AG08395 (cell line): ENCODE data around the gene TFPI2.
A peak's percentile ranks its signal among the peaks of the same experiment; 100 is the strongest.

Experiments
- DNase-seq: peaks from one replicate; pipeline ENCODE4 v3.0.0; 2012; ENCODE audit warnings: mixed read lengths, low spot score

TFPI2 gene

GRCh38 chr7:93858857-93859256, 31.7 kb downstream of the TFPI2 start:
- DNase-seq: no peak

GRCh38 chr7:93856323-93856722, 34.2 kb downstream of the TFPI2 start:
- no peak for DNase-seq

- no peak for DNase-seq
Measured at GRCh38 chr7:93855797-93856196, 34.8 kb downstream of the TFPI2 start.

- DNase-seq: no peak
Measured at GRCh38 chr7:93854480-93854879, 36.1 kb downstream of the TFPI2 start.

GRCh38 chr7:93851536-93851935, 39.0 kb downstream of the TFPI2 start:
- DNase-seq: no peak

- DNase-seq: peak; percentile 43
Measured at GRCh38 chr7:93843260-93843659, 47.3 kb downstream of the TFPI2 start.

GRCh38 chr7:93838966-93839365, 51.6 kb downstream of the TFPI2 start:
- no peak for DNase-seq

- DNase-seq: no peak
Measured at GRCh38 chr7:93837245-93837644, 53.3 kb downstream of the TFPI2 start.

GRCh38 chr7:93836116-93836515, 54.4 kb downstream of the TFPI2 start:
- no peak for DNase-seq

GRCh38 chr7:93835702-93836101, 54.9 kb downstream of the TFPI2 start:
- no peak for DNase-seq
